IMR-90 (cell line): ENCODE data around the gene LIN37. TPM values are rescaled to one million over a fixed set of nuclear protein-coding genes. Genes with fewer than 3 reads are reported as not detected.
A peak's percentile ranks its signal among the peaks of the same experiment; 100 is the strongest.

ENCODE experiments used
- ATAC-seq: fragments of 200-7000 bp; cut with Tn5 transposase; 2 replicates; pipeline ENCODE4 v1.9.1; 2020; ENCODE audit warnings: low read depth, mild to moderate bottlenecking, moderate library complexity
- BruUV-seq: library from RNA; stranded (reverse); fragments of 400-500 nt; replicated peaks from 2 replicates; lab custom pipeline; 2021; lab: Mats Ljungman, UMichigan
- CTCF ChIA-PET: fragments of 300-600 bp; formaldehyde crosslinking; extraction: SDS; loops from one replicate; lab custom pipeline; 2021; ENCODE audit warnings: antibody characterized with exemption; lab: Yijun Ruan, JAX
- POLR2A ChIA-PET: fragments of 300-600 bp; sonication (Branson Sonifier 250); formaldehyde crosslinking; loops from one replicate; lab custom pipeline; 2022; ENCODE audit warnings: antibody characterized with exemption; ENCODE audit not compliant: unreplicated experiment; lab: Charles Lee
- DNase-seq: peaks from one replicate; pipeline ENCODE4 v3.0.0; 2013
- H2AFZ ChIP-seq: replicated peaks from 2 replicates; pipeline ENCODE3; 2013; ENCODE audit warnings: low read length, mild to moderate bottlenecking; ENCODE audit not compliant: poor library complexity
- H2AK5ac ChIP-seq: 2 replicates; pipeline ENCODE4 v1.6.1; 2013; ENCODE audit warnings: low read depth, low read length, inconsistent platforms
- H2AK9ac ChIP-seq: replicated peaks from 2 replicates; pipeline ENCODE3; 2013; ENCODE audit warnings: mild to moderate bottlenecking, low read depth, low read length, moderate library complexity; ENCODE audit not compliant: poor library complexity
- H2BK120ac ChIP-seq: 2 replicates; pipeline ENCODE4 v1.6.1; 2013; ENCODE audit warnings: low read depth, low read length, inconsistent platforms
- H2BK15ac ChIP-seq: 3 replicates; pipeline ENCODE4 v1.6.1; 2013; ENCODE audit warnings: low read depth, low read length, inconsistent platforms
- H2BK20ac ChIP-seq: 2 replicates; pipeline ENCODE4 v1.6.1; 2013; ENCODE audit warnings: low read depth, mild to moderate bottlenecking, inconsistent platforms, low read length, moderate library complexity
- H2BK5ac ChIP-seq: 2 replicates; pipeline ENCODE4 v1.6.1; 2013; ENCODE audit warnings: mild to moderate bottlenecking, low read depth, low read length, inconsistent platforms; ENCODE audit not compliant: poor library complexity, severe bottlenecking
- H3K14ac ChIP-seq: replicated peaks from 2 replicates; pipeline ENCODE4 v1.6.1; 2013; ENCODE audit warnings: low read depth, low read length, inconsistent platforms
- H3K18ac ChIP-seq: 2 replicates; pipeline ENCODE4 v1.6.1; 2013; ENCODE audit warnings: low read depth, low read length, control low read depth
- H3K23ac ChIP-seq: 2 replicates; pipeline ENCODE4 v1.6.1; 2013; ENCODE audit warnings: low read depth, low read length, inconsistent platforms
- H3K27ac ChIP-seq: 2 replicates; pipeline ENCODE4 v1.5.1; 2013; ENCODE audit warnings: mild to moderate bottlenecking, control low read depth, low read length; ENCODE audit not compliant: insufficient read depth
- H3K27me3 ChIP-seq: 2 replicates; pipeline ENCODE4 v1.6.1; 2013; ENCODE audit warnings: low read length; ENCODE audit not compliant: control insufficient read depth, insufficient read depth
- H3K36me3 ChIP-seq: 2 replicates; pipeline ENCODE4 v1.6.1; 2013; ENCODE audit warnings: low read length, mixed read lengths; ENCODE audit not compliant: control insufficient read depth, insufficient read depth
- H3K4ac ChIP-seq: 2 replicates; pipeline ENCODE4 v1.6.1; 2013; ENCODE audit warnings: low read depth, low read length, inconsistent platforms
- H3K4me1 ChIP-seq: 2 replicates; pipeline ENCODE4 v1.6.1; 2013; ENCODE audit warnings: low read length, mixed read lengths; ENCODE audit not compliant: control insufficient read depth, insufficient read depth
- H3K4me2 ChIP-seq: 2 replicates; pipeline ENCODE4 v1.6.1; 2013; ENCODE audit warnings: low read depth, mild to moderate bottlenecking, control low read depth, low read length, moderate library complexity
- H3K4me3 ChIP-seq: 2 replicates; pipeline ENCODE4 v1.5.1; 2013; ENCODE audit warnings: low read depth, mild to moderate bottlenecking, control low read depth, low read length, moderate library complexity; ENCODE audit not compliant: insufficient read depth
- H3K56ac ChIP-seq: 2 replicates; pipeline ENCODE4 v1.6.1; 2013; ENCODE audit warnings: low read length, inconsistent platforms; ENCODE audit not compliant: insufficient read depth; ENCODE audit errors: extremely low read depth
- H3K79me1 ChIP-seq, 2 experiments: 2 replicates each; pipeline ENCODE4 v1.6.1; 2013; ENCODE audit warnings: low read length in 2 of 2, inconsistent platforms in 1 of 2, low read depth in 1 of 2
- H3K9ac ChIP-seq: 2 replicates; pipeline ENCODE4 v1.6.1; 2013; ENCODE audit warnings: low read depth, low read length, control low read depth
- H3K9me1 ChIP-seq: 2 replicates; pipeline ENCODE4 v1.6.1; 2013; ENCODE audit warnings: low read length, inconsistent platforms; ENCODE audit not compliant: insufficient read depth
- H3K9me3 ChIP-seq: 2 replicates; pipeline ENCODE4 v1.6.1; 2013; ENCODE audit warnings: low read length; ENCODE audit not compliant: control insufficient read depth, insufficient read depth
- H4K20me1 ChIP-seq: 2 replicates; pipeline ENCODE4 v1.6.1; 2013; ENCODE audit warnings: low read length, inconsistent platforms; ENCODE audit not compliant: insufficient read depth
- H4K5ac ChIP-seq: 2 replicates; pipeline ENCODE4 v1.6.1; 2013; ENCODE audit warnings: mild to moderate bottlenecking, low read depth, low read length, control low read depth
- H4K8ac ChIP-seq, 2 experiments: 2 replicates each; pipeline ENCODE4 v1.6.1; 2013; ENCODE audit warnings: low read depth in 2 of 2, low read length in 2 of 2, control low read depth in 1 of 2, inconsistent platforms in 1 of 2
- H4K91ac ChIP-seq: 2 replicates; pipeline ENCODE4 v1.6.1; 2013; ENCODE audit warnings: low read depth, low read length, inconsistent platforms; ENCODE audit not compliant: insufficient read depth
- POLR2A ChIP-seq: IDR thresholded peaks from 2 replicates; pipeline ENCODE4 v1.6.1; 2012; ENCODE audit warnings: mild to moderate bottlenecking, low read depth, low read length
- SMC3 ChIP-seq: fragments of 150-350 bp; IDR thresholded peaks from 2 replicates; pipeline ENCODE4 v1.6.1; 2016; ENCODE audit warnings: low read depth, mild to moderate bottlenecking, antibody characterized with exemption, low read length, moderate library complexity
- WGBS, 2 experiments: methylation state at CpG; one replicate each; pipeline versions ENCODE4 v1.1.5 to v1.1.7; 2013; ENCODE audit warnings: missing lambda C conversion rate in 2 of 2; ENCODE audit not compliant: insufficient read length in 1 of 2; ENCODE audit errors: extremely low coverage in 2 of 2; 5-methylcytosine and 5-hydroxymethylcytosine counted together
- dilution Hi-C: fragments of 300-500 bp; cut with HindIII; formaldehyde crosslinking; loops from one replicate; pipeline ENCODE4 v1.14.3; 2018; ENCODE audit warnings: low sequenced_read_pairs; ENCODE audit not compliant: unreplicated experiment
- in situ Hi-C: fragments of 300-500 bp; cut with MboI; formaldehyde crosslinking; loops from 3 replicates; pipeline ENCODE4 v1.14.3; 2019; ENCODE audit warnings: low sequenced_read_pairs, inconsistent platforms, mixed read lengths
- intact Hi-C: fragments of 100-400 bp; cut with micrococcal nuclease; formaldehyde crosslinking; loops from 2 replicates; pipeline ENCODE4 v1.10.0; 2022
- polyA plus RNA-seq, 3 experiments: library from polyadenylated mRNA; depleted of rRNA; stranded (reverse); fragments of >200 nt; gene quantifications; 2 replicates each; pipeline ENCODE4 v1.2.3, GENCODE V29; 2012; ENCODE audit warnings: low replicate concordance in 1 of 3
- total RNA-seq: library from RNA; depleted of rRNA; stranded (reverse); fragments of >200 nt; gene quantifications from 2 replicates; pipeline ENCODE4 v1.2.3, GENCODE V29; 2012
- TF ChIP-seq, protein P1 (sequence below): fragments of 150-350 bp; IDR thresholded peaks from 2 replicates; pipeline ENCODE4 v1.6.1; 2017; ENCODE audit warnings: mild to moderate bottlenecking, antibody characterized with exemption, low read length, low read depth

The LIN37 gene
- total and polyA plus RNA-seq, 2 of the 4 experiments (the other 2 are of a cell fraction) = 12.7 to 23.1 TPM

DNA sequence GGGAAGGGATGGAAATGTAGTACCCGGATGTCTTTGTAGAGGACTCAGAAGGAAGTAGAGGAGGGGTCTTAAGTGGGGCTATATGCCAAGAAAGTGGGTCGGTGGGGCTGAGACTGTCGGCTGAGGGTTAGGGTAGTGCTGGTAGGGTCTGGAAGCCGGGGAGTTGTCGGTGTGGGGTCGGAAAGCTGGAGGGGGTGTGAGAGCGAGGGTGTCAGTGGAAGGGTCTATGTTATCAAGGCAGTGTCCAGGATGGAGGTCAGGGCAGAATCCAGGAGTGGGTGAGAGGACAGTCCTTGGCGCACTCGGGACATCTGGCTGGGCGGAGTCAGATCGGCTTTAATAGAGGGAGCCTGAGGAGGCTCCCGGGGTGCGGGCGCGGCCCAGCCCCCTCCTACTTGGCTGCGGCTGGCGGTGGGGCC lies 6.8 kb downstream of the LIN37 start:
- no peak overlapping the region for H2BK15ac ChIP-seq
- no peak overlapping the region; the same call in 1 of the 2 replicates for H3K18ac ChIP-seq
- H3K4me2 ChIP-seq = peak overlapping the region; percentile 93
- peak; percentile 13; the same call in 1 of the 2 replicates for TF ChIP-seq POLR2A
- TF ChIP-seq, protein P1, sequence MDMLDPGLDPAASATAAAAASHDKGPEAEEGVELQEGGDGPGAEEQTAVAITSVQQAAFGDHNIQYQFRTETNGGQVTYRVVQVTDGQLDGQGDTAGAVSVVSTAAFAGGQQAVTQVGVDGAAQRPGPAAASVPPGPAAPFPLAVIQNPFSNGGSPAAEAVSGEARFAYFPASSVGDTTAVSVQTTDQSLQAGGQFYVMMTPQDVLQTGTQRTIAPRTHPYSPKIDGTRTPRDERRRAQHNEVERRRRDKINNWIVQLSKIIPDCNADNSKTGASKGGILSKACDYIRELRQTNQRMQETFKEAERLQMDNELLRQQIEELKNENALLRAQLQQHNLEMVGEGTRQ = no peak
- TF ChIP-seq SMC3 = no peak
- H3K79me1 ChIP-seq = peaks cover 28 to 68% of the 10 kb centered on the region in 2 experiments; a peak in 3 of 4 replicates
- peak overlapping the region; percentile 92 for H2AK5ac ChIP-seq
- no peak for DNase-seq
- H3K9me1 ChIP-seq = peaks cover 16% of the 10 kb centered on the region; the same call in 1 of the 2 replicates
- peaks cover 13% of the 10 kb centered on the region for H3K4me1 ChIP-seq
- peak; percentile 0 for ATAC-seq
- peak overlapping the region; percentile 82; the same call in 1 of the 2 replicates for H3K23ac ChIP-seq
- H3K27me3 ChIP-seq = no peaks in the 10 kb centered on the region
- H4K5ac ChIP-seq = peak overlapping the region; percentile 9; the same call in 1 of the 2 replicates
- dilution Hi-C loops = no loop called here
- intact Hi-C loops = loop anchor here (5.0 kb wide), 1 partner anchor 177 kb away; no protein-coding TSS in a partner anchor
- in situ Hi-C loops = no loop called here
- no peaks in the 10 kb centered on the region for H3K9me3 ChIP-seq
- WGBS, 2 experiments = 26% methylated on average over 8 of the region's 17 CpGs; no CpG with 5 or more reads in 1 of the 2 experiments
- BruUV-seq = no TSS peak
- POLR2A ChIA-PET = no interaction called here
- H3K36me3 ChIP-seq = peaks cover 29% of the 10 kb centered on the region; the same call in 1 of the 2 replicates
- H3K56ac ChIP-seq = no peak overlapping the region
- H3K9ac ChIP-seq = peak overlapping the region; percentile 52; the same call in 1 of the 2 replicates
- no peak overlapping the region for H2BK20ac ChIP-seq
- H2BK5ac ChIP-seq = peak overlapping the region; percentile 96
- H3K4ac ChIP-seq = peak overlapping the region; percentile 79
- peak overlapping the region; percentile 50 for H3K4me3 ChIP-seq
- H3K14ac ChIP-seq = peak overlapping the region; percentile 73
- peaks cover 6% of the 10 kb centered on the region; the same call in 1 of the 2 replicates for H4K20me1 ChIP-seq
- peak overlapping the region; percentile 39 for H3K27ac ChIP-seq
- peak overlapping the region; percentile 52; the same call in 1 of the 2 replicates for H4K91ac ChIP-seq
- H4K8ac ChIP-seq = peak overlapping the region; percentile 12 to 80; a peak in 2 of 4 replicates
- CTCF ChIA-PET = no interaction called here
- peak overlapping the region; percentile 25; the same call in 1 of the 2 replicates for H2BK120ac ChIP-seq
- peak overlapping the region; percentile 95 for H2AK9ac ChIP-seq
- peak overlapping the region; percentile 96 for H2AFZ ChIP-seq
